A673 (cell line): Measurements from ENCODE around the gene NUP50. TPM values are rescaled to one million over a fixed set of nuclear protein-coding genes. Genes with fewer than 3 reads are reported as not detected.

Experiments
- BruUV-seq: library from RNA; stranded (reverse); fragments of 400-500 nt; replicated peaks from 2 replicates; lab custom pipeline; 2021; lab: Mats Ljungman, UMichigan
- CTCF ChIA-PET: fragments of 300-600 bp; sonication (Branson Sonifier 250); formaldehyde crosslinking; loops from one replicate; lab custom pipeline; 2022; ENCODE audit warnings: antibody characterized with exemption; lab: Charles Lee
- POLR2A ChIA-PET: fragments of 300-600 bp; sonication (Branson Sonifier 250); formaldehyde crosslinking; loops from one replicate; lab custom pipeline; 2022; ENCODE audit warnings: antibody characterized with exemption; ENCODE audit not compliant: low non-redundant PET; lab: Charles Lee
- DNase-seq: peaks from one replicate; pipeline ENCODE4 v3.0.0-alpha.2; 2015; ENCODE audit warnings: low spot score
- H3K27ac ChIP-seq: fragments of 200-600 bp; sonication (generic); 2 replicates; pipeline ENCODE4 v1.5.1; 2016; ENCODE audit warnings: mixed run types, low read depth, mild to moderate bottlenecking, mixed read lengths, antibody characterized with exemption, low read length; ENCODE audit not compliant: poor library complexity, severe bottlenecking
- H3K27me3 ChIP-seq: fragments of 200-600 bp; sonication (generic); replicated peaks from 2 replicates; pipeline ENCODE4 v1.6.1; 2017; ENCODE audit warnings: mixed run types, low read depth, mild to moderate bottlenecking, mixed read lengths, antibody characterized with exemption, low read length; ENCODE audit not compliant: insufficient read depth, poor library complexity
- H3K36me3 ChIP-seq: fragments of 200-600 bp; sonication (generic); 2 replicates; pipeline ENCODE4 v1.6.1; 2016; ENCODE audit warnings: mixed run types, mild to moderate bottlenecking, mixed read lengths, antibody characterized with exemption, low read length; ENCODE audit not compliant: insufficient read depth, poor library complexity, severe bottlenecking
- H3K4me1 ChIP-seq: fragments of 200-600 bp; sonication (generic); 2 replicates; pipeline ENCODE4 v1.6.1; 2017; ENCODE audit warnings: mixed run types, mild to moderate bottlenecking, mixed read lengths, antibody characterized with exemption, low read length; ENCODE audit not compliant: insufficient read depth, poor library complexity, severe bottlenecking
- H3K4me3 ChIP-seq: fragments of 200-600 bp; sonication (generic); 2 replicates; pipeline ENCODE4 v1.5.1; 2016; ENCODE audit warnings: low read depth, mixed run types, mild to moderate bottlenecking, mixed read lengths, low read length; ENCODE audit not compliant: poor library complexity, severe bottlenecking
- H3K9me3 ChIP-seq: fragments of 200-600 bp; sonication (generic); 2 replicates; pipeline ENCODE4 v1.6.1; 2016; ENCODE audit warnings: mixed run types, low read depth, mild to moderate bottlenecking, mixed read lengths, antibody characterized with exemption, low read length; ENCODE audit not compliant: poor library complexity, severe bottlenecking
- CTCF ChIP-seq: fragments of 300-800, 200-600 bp; sonication (generic); conservative IDR thresholded peaks from 2 replicates; pipeline ENCODE4 v1.5.1; 2017; ENCODE audit warnings: low read depth, mild to moderate bottlenecking, antibody characterized with exemption, low read length, moderate library complexity, mixed read lengths
- EZH2 ChIP-seq: fragments of 200-600 bp; sonication (generic); IDR thresholded peaks from 2 replicates; pipeline ENCODE4 v1.6.1; 2017; ENCODE audit warnings: borderline replicate concordance, low read depth, mild to moderate bottlenecking, mixed read lengths, antibody characterized with exemption, low read length; ENCODE audit not compliant: poor library complexity, severe bottlenecking
- intact Hi-C: fragments of 100-400 bp; cut with micrococcal nuclease; formaldehyde crosslinking; loops from one replicate; pipeline ENCODE4 v1.10.0; 2022; ENCODE audit not compliant: unreplicated experiment
- total RNA-seq: library from RNA; stranded (reverse); gene quantifications from 2 replicates; pipeline ENCODE4 v1.2.3, GENCODE V29; 2021

Gene NUP50
- total RNA-seq, 1 experiment from 2014 or later: 124 TPM

GRCh38 chr22:45197606-45198462, 34.1 kb downstream of the NUP50 start:
- H3K27ac ChIP-seq: no peak overlapping the region
- H3K27me3 ChIP-seq: no peaks in the 10 kb centered on the region
- DNase-seq: no peak
- ChIA-PET CTCF (no interaction called here), POLR2A (no interaction called here)
- TF ChIP-seq CTCF (no peak), EZH2 (no peak)
- intact Hi-C loops: no loop called here
- H3K4me1 ChIP-seq: peaks cover 8% of the 10 kb centered on the region
- H3K4me3 ChIP-seq: no peak overlapping the region
- BruUV-seq: no TSS peak
- H3K9me3 ChIP-seq: no peaks in the 10 kb centered on the region
- peaks cover 3% of the 10 kb centered on the region for H3K36me3 ChIP-seq

- intact Hi-C loops: no loop called here
- H3K36me3 ChIP-seq: peaks cover 5% of the 10 kb centered on the region
- TF ChIP-seq EZH2 (no peak), CTCF (no peak)
- no TSS peak for BruUV-seq
- no peaks in the 10 kb centered on the region for H3K27me3 ChIP-seq
- ChIA-PET CTCF (no interaction called here), POLR2A (no interaction called here)
- DNase-seq: no peak
- H3K4me3 ChIP-seq: no peak overlapping the region
- H3K4me1 ChIP-seq: peaks cover 8% of the 10 kb centered on the region
- H3K9me3 ChIP-seq: no peaks in the 10 kb centered on the region
- H3K27ac ChIP-seq: no peak overlapping the region
These were observed 34.7 kb downstream of the NUP50 start for GRCh38 chr22:45198463-45198795.

- no peak for TF ChIP-seq CTCF
- no peak for TF ChIP-seq EZH2
- Histone ChIP-seq H3K36me3 (peaks cover 5% of the 10 kb centered on the region), H3K9me3 (no peaks in the 10 kb centered on the region), H3K4me1 (peaks cover 8% of the 10 kb centered on the region), H3K4me3 (no peak overlapping the region), H3K27me3 (no peaks in the 10 kb centered on the region), H3K27ac (no peak overlapping the region)
- CTCF ChIA-PET: interaction anchor here (0.7 kb wide), 1 partner anchor 26 kb away, joined by 5 read pairs; no protein-coding TSS in a partner anchor
- DNase-seq: no peak
- POLR2A ChIA-PET: no interaction called here
- BruUV-seq: no TSS peak
- intact Hi-C loops: no loop called here
These were observed 36.0 kb downstream of the NUP50 start for GRCh38 chr22:45199723-45200122.
